MM.1S (cell line): ENCODE results near the gene NQO1.

Source experiments
- EZH2 ChIP-seq: fragments of 300-600 bp; sonication (generic); optimal IDR thresholded peaks from 2 replicates; pipeline ENCODE3; 2017; ENCODE audit warnings: low read depth, mild to moderate bottlenecking, antibody characterized with exemption, low read length, mixed read lengths
- EZH2phosphoT487 ChIP-seq: fragments of 300-600 bp; sonication (generic); IDR thresholded peaks from 2 replicates; pipeline ENCODE4 v1.6.1; 2018; ENCODE audit warnings: antibody characterized with exemption, low read length
- TF ChIP-seq, protein P1 (sequence below): fragments of 300-600 bp; sonication (generic); IDR thresholded peaks from 2 replicates; pipeline ENCODE4 v1.5.1; 2016; ENCODE audit warnings: antibody characterized with exemption, low read length, mixed read lengths

DNA sequence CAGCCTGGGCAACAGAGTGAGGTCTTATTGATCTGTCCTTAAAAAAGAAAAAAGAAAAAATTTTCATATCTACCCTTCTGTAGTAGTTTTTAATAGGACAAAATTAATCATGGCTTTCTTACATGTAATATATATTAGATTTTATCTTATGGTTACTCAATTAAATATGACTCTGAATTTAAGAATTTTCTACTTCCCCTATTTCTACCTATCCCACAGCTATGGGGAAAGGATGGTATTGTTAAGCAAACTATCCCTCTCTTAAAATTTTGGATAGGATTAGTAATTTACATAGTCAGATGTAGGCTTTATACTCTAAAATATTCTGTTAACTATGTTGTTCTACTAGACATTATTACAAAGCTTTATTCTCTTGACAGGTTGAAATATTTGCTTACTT lies 62.5 kb downstream of the NQO1 start:
- TF ChIP-seq, protein P1, sequence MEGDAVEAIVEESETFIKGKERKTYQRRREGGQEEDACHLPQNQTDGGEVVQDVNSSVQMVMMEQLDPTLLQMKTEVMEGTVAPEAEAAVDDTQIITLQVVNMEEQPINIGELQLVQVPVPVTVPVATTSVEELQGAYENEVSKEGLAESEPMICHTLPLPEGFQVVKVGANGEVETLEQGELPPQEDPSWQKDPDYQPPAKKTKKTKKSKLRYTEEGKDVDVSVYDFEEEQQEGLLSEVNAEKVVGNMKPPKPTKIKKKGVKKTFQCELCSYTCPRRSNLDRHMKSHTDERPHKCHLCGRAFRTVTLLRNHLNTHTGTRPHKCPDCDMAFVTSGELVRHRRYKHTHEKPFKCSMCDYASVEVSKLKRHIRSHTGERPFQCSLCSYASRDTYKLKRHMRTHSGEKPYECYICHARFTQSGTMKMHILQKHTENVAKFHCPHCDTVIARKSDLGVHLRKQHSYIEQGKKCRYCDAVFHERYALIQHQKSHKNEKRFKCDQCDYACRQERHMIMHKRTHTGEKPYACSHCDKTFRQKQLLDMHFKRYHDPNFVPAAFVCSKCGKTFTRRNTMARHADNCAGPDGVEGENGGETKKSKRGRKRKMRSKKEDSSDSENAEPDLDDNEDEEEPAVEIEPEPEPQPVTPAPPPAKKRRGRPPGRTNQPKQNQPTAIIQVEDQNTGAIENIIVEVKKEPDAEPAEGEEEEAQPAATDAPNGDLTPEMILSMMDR, result no peak
- TF ChIP-seq EZH2phosphoT487 (no peak), EZH2 (no peak)
